Thoracic aorta (tissue), 2 donors: ENCODE measurements around the gene SLC8A2. TPM values are rescaled to one million over a fixed set of nuclear protein-coding genes. Genes with fewer than 3 reads are reported as not detected.

Experiments
- ATAC-seq: fragments of 150-250 bp; one replicate; pipeline ENCODE4 v1.8.0; 2017; ENCODE audit warnings: low read depth; ENCODE audit not compliant: insufficient number of reproducible peaks, low FRiP score
- DNase-seq: peaks from one replicate; pipeline ENCODE4 v3.0.0-alpha.2; 2020; ENCODE audit warnings: low spot score
- H3K27ac ChIP-seq, 2 donors: fragments of 200-600 bp; sonication (generic); 1 replicate in 1 of 2; 2 replicates in 1 of 2; pipeline ENCODE4 v1.5.1; 2016; ENCODE audit warnings: mild to moderate bottlenecking in 2 of 2, moderate library complexity in 2 of 2
- H3K27me3 ChIP-seq: fragments of 200-600 bp; sonication (generic); replicated peaks from 2 replicates; pipeline ENCODE4 v1.6.0; 2016; ENCODE audit warnings: mild to moderate bottlenecking; ENCODE audit not compliant: insufficient read depth
- H3K36me3 ChIP-seq: fragments of 200-600 bp; sonication (generic); one replicate; pipeline ENCODE4 v1.5.1; 2016
- H3K4me1 ChIP-seq, 2 donors: fragments of 200-600 bp; sonication (generic); 1 replicate in 1 of 2; 2 replicates in 1 of 2; pipeline versions ENCODE4 v1.5.1 to v1.6.0; 2016; ENCODE audit warnings: low read depth in 2 of 2, mild to moderate bottlenecking in 1 of 2; ENCODE audit not compliant: control insufficient read depth in 1 of 2
- H3K4me3 ChIP-seq: fragments of 200-600 bp; sonication (generic); 2 replicates; pipeline ENCODE4 v1.5.1; 2016; ENCODE audit warnings: mild to moderate bottlenecking
- H3K9me3 ChIP-seq: fragments of 200-600 bp; sonication (generic); 2 replicates; pipeline ENCODE4 v1.5.1; 2016
- CTCF ChIP-seq: fragments of 200-600 bp; sonication (generic); IDR thresholded peaks from one replicate; pipeline ENCODE4 v1.5.1; 2019; ENCODE audit warnings: antibody characterized with exemption
- total RNA-seq, 2 donors: library from RNA; depleted of rRNA; stranded (reverse); fragments of >200 nt; gene quantifications; one replicate each; pipeline versions ENCODE4 v1.1.0 to v1.2.3, GENCODE V29; 2016

The SLC8A2 gene
- total RNA-seq, 2 donors from 2014 or later: 0.28 TPM; not detected in 1

- Histone ChIP-seq H3K9me3 (no peaks in the 10 kb centered on the region), H3K36me3 (no peaks in the 10 kb centered on the region), H3K27ac (no peak overlapping the region), H3K4me3 (no peak overlapping the region), H3K4me1 (peaks cover 0 to 2% of the 10 kb centered on the region in 2 donors), H3K27me3 (peaks cover 4% of the 10 kb centered on the region)
- ATAC-seq: no peak
- no peak for TF ChIP-seq CTCF
- no peak for DNase-seq
These were observed 32.9 kb downstream of the SLC8A2 start for GRCh38 chr19:47438793-47439220.

GRCh38 chr19:47437500-47437899 is 34.2 kb downstream of the SLC8A2 start:
- DNase-seq (no peak), ATAC-seq (no peak)
- Histone ChIP-seq H3K27me3 (peaks cover 4% of the 10 kb centered on the region), H3K4me3 (no peak overlapping the region), H3K27ac (no peak overlapping the region), H3K9me3 (no peaks in the 10 kb centered on the region), H3K4me1 (peaks cover 0 to 8% of the 10 kb centered on the region in 2 donors), H3K36me3 (no peaks in the 10 kb centered on the region)
- no peak for TF ChIP-seq CTCF

DNA sequence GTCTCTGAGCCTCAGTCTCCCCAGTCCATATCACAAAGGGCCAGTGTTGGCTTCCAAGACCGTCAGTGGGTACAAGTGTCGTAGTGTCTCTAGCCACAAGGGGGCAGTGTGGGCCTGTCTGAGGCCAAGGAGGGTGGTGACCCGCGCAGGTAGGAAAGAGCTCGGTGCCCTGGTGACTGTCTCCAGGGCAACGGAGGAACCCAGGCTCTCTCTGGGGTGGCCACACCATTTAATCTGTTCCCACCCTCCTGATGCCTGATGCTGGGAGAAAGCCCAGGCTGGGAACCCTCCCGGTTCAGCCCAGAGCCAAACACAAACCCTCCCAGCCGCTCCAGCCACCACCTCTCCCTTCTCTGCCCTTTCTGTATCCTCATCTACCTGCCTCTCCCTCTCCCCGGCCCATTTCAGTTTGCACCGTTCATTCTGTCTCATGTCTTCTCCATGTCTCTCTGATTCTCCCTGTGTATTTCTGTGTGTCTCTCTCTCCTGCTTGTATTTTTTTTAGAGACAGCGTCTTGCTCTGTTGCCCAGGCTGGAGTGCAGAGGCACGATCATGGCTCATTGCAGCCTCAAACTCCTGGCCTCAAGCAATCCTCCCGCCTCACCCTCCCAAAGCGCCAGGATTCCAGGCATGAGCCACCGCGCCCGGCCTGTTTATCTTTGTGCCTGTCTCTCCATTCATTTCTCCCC is 34.8 kb downstream of the SLC8A2 start:
- ATAC-seq (peak; percentile 41), DNase-seq (no peak)
- Histone ChIP-seq H3K36me3 (no peaks in the 10 kb centered on the region), H3K4me3 (no peak overlapping the region), H3K4me1 (peaks cover 0 to 8% of the 10 kb centered on the region in 2 donors), H3K27me3 (peaks cover 10% of the 10 kb centered on the region), H3K27ac (no peak overlapping the region), H3K9me3 (no peaks in the 10 kb centered on the region)
- TF ChIP-seq CTCF: peak; percentile 78

GRCh38 chr19:47435883-47436417 is 35.7 kb downstream of the SLC8A2 start:
- no peak for ATAC-seq
- Histone ChIP-seq H3K4me3 (no peak overlapping the region), H3K4me1 (peaks cover 0 to 8% of the 10 kb centered on the region in 2 donors), H3K9me3 (no peaks in the 10 kb centered on the region), H3K27ac (no peak overlapping the region), H3K36me3 (no peaks in the 10 kb centered on the region), H3K27me3 (peaks cover 16% of the 10 kb centered on the region)
- no peak for DNase-seq
- TF ChIP-seq CTCF: no peak

- no peaks in the 10 kb centered on the region for H3K9me3 ChIP-seq
- no peaks in the 10 kb centered on the region for H3K36me3 ChIP-seq
- H3K4me1 ChIP-seq: peaks cover 3 to 12% of the 10 kb centered on the region in 2 donors
- no peak for TF ChIP-seq CTCF
- H3K4me3 ChIP-seq: no peak overlapping the region
- ATAC-seq (no peak), DNase-seq (no peak)
- H3K27me3 ChIP-seq: peaks cover 21% of the 10 kb centered on the region
- H3K27ac ChIP-seq: no peak overlapping the region
These were observed 36.5 kb downstream of the SLC8A2 start for GRCh38 chr19:47435196-47435595.
